Prostate gland (tissue), 2 donors: ENCODE results near the gene IRX5. TPM values are rescaled to one million over a fixed set of nuclear protein-coding genes. Genes with fewer than 3 reads are reported as not detected.
A peak's percentile ranks its signal among the peaks of the same experiment; 100 is the strongest.

Source experiments
- DNase-seq: peaks from one replicate; pipeline ENCODE4 v3.0.0-alpha.2; 2019; ENCODE audit warnings: low spot score
- H3K27ac ChIP-seq, 2 donors: fragments of 200-600 bp; sonication (generic); 2 replicates each; pipeline ENCODE4 v1.5.1; 2017 to 2019
- H3K27me3 ChIP-seq: fragments of 200-600 bp; sonication (generic); replicated peaks from 2 replicates; pipeline ENCODE4 v1.5.1; 2019; ENCODE audit not compliant: insufficient read depth
- H3K36me3 ChIP-seq, 2 donors: fragments of 200-600 bp; sonication (generic); 1 replicate in 1 of 2; 2 replicates in 1 of 2; pipeline versions ENCODE4 v1.5.1 to v1.8.1; 2017 to 2019
- H3K4me1 ChIP-seq: fragments of 200-600 bp; sonication (generic); replicated peaks from 2 replicates; pipeline ENCODE4 v1.5.1; 2019
- H3K4me3 ChIP-seq, 2 donors: fragments of 200-600 bp; sonication (generic); 2 replicates each; pipeline ENCODE4 v1.5.1; 2017 to 2019
- H3K9me3 ChIP-seq: fragments of 200-600 bp; sonication (generic); 2 replicates; pipeline ENCODE4 v1.5.1; 2017
- CTCF ChIP-seq, 4 experiments: fragments of 200-600 bp in 2 of 4; fragments of 450-650 bp in 2 of 4; sonication (generic) in 2 of 4; IDR thresholded peaks; 1 replicate in 3 of 4; 2 replicates in 1 of 4; pipeline ENCODE4 v1.5.1; 2016 to 2019; ENCODE audit warnings: antibody characterized with exemption in 4 of 4, mild to moderate bottlenecking in 2 of 4, moderate library complexity in 2 of 4
- POLR2A ChIP-seq: fragments of 450-650 bp; IDR thresholded peaks from one replicate; pipeline ENCODE4 v1.6.1; 2016; ENCODE audit warnings: antibody characterized with exemption, mild to moderate bottlenecking
- POLR2AphosphoS5 ChIP-seq: sonication (generic); formaldehyde crosslinking; IDR thresholded peaks from one replicate; pipeline ENCODE4 v1.6.1; 2017; ENCODE audit warnings: antibody characterized with exemption
- WGBS: methylation state at CpG from one replicate; pipeline ENCODE4 v1.1.5; 2018; 5-methylcytosine and 5-hydroxymethylcytosine counted together
- intact Hi-C: fragments of 100-400 bp; cut with DNase I; formaldehyde crosslinking; loops from one replicate; pipeline ENCODE4 v1.14.2; 2022
- total RNA-seq, 2 donors: library from RNA; depleted of rRNA; stranded (reverse); fragments of >200 nt; gene quantifications; one replicate each; pipeline ENCODE4 v1.1.0, GENCODE V29; 2016

The IRX5 gene
- total RNA-seq, 2 donors from 2014 or later = 12.7 to 38.8 TPM

GRCh38 chr16:54939029-54939346, 8.3 kb downstream of the IRX5 start:
- intact Hi-C loops = loop anchor here (10.0 kb wide), 1 partner anchor 1034 kb away; no protein-coding TSS in a partner anchor
- Histone ChIP-seq H3K36me3 (no peaks in the 10 kb centered on the region), H3K27ac (peak overlapping the region in 1 of 2 donors; percentile 94), H3K27me3 (no peaks in the 10 kb centered on the region), H3K4me1 (no peaks in the 10 kb centered on the region), H3K9me3 (no peaks in the 10 kb centered on the region), H3K4me3 (peak overlapping the region in 1 of 2 donors; percentile 80)
- 51% methylated on average over 14 of the region's 14 CpGs for WGBS
- no peak for TF ChIP-seq CTCF (IDR thresholded peaks at IDR 0.05)
- no peak for TF ChIP-seq POLR2A
- no peak for TF ChIP-seq POLR2AphosphoS5
- no peak for DNase-seq

- TF ChIP-seq CTCF (IDR thresholded peaks at IDR 0.05) (no peak), POLR2AphosphoS5 (no peak), POLR2A (no peak)
- Histone ChIP-seq H3K4me3 (no peak overlapping the region), H3K27ac (no peak overlapping the region), H3K4me1 (no peaks in the 10 kb centered on the region), H3K27me3 (no peaks in the 10 kb centered on the region), H3K36me3 (no peaks in the 10 kb centered on the region), H3K9me3 (no peaks in the 10 kb centered on the region)
- no peak for DNase-seq
- intact Hi-C loops = loop anchor here (10.0 kb wide), 1 partner anchor 1035 kb away; no protein-coding TSS in a partner anchor
- 62% methylated on average over 38 of the region's 38 CpGs for WGBS
Measured at GRCh38 chr16:54939510-54940278, 9.0 kb downstream of the IRX5 start.

- no peaks in the 10 kb centered on the region for H3K27me3 ChIP-seq
- 72% methylated on average over 4 of the region's 4 CpGs for WGBS
- DNase-seq = no peak
- TF ChIP-seq POLR2AphosphoS5 (no peak), CTCF (IDR thresholded peaks at IDR 0.05) (no peak), POLR2A (no peak)
- no peak overlapping the region for H3K27ac ChIP-seq
- H3K4me1 ChIP-seq = no peaks in the 10 kb centered on the region
- intact Hi-C loops = no loop called here
- no peaks in the 10 kb centered on the region for H3K36me3 ChIP-seq
- no peaks in the 10 kb centered on the region for H3K9me3 ChIP-seq
- H3K4me3 ChIP-seq = no peak overlapping the region
Measured at GRCh38 chr16:54940279-54940604, 9.6 kb downstream of the IRX5 start.

GRCh38 chr16:54942353-54942943, 11.8 kb downstream of the IRX5 start:
- no peaks in the 10 kb centered on the region for H3K9me3 ChIP-seq
- 90% methylated on average over 2 of the region's 2 CpGs for WGBS
- H3K4me1 ChIP-seq = no peaks in the 10 kb centered on the region
- no peak for DNase-seq
- intact Hi-C loops = no loop called here
- no peak for TF ChIP-seq CTCF (IDR thresholded peaks at IDR 0.05)
- H3K36me3 ChIP-seq = no peaks in the 10 kb centered on the region
- H3K27ac ChIP-seq = no peak overlapping the region
- H3K27me3 ChIP-seq = no peaks in the 10 kb centered on the region
- H3K4me3 ChIP-seq = no peak overlapping the region

GRCh38 chr16:54944002-54944401, 13.3 kb downstream of the IRX5 start:
- no peak for TF ChIP-seq POLR2AphosphoS5
- no peak for TF ChIP-seq POLR2A
- intact Hi-C loops = no loop called here
- Histone ChIP-seq H3K4me3 (no peak overlapping the region), H3K27me3 (no peaks in the 10 kb centered on the region), H3K4me1 (no peaks in the 10 kb centered on the region), H3K9me3 (no peaks in the 10 kb centered on the region), H3K27ac (no peak overlapping the region), H3K36me3 (no peaks in the 10 kb centered on the region)
- DNase-seq = no peak
- 64% methylated on average over 1 of the region's 1 CpG for WGBS
